RWPE2 (cell line): ENCODE data around the gene RIC1.
"Not testable (repeated sequence)": the region's sequence is repeated elsewhere in the genome, so short reads cannot be mapped to it uniquely, and the experiment has no call there.

ENCODE experiments used
- ATAC-seq: fragments of 200-7000 bp; cut with Tn5 transposase; 3 replicates; pipeline ENCODE4 v1.9.1; 2021; ENCODE audit warnings: low read depth
- DNase-seq: peaks from one replicate; pipeline ENCODE4 v3.0.0-alpha.2; 2020; ENCODE audit warnings: low spot score
- H3K27ac ChIP-seq: fragments of 450-650 bp; 2 replicates; pipeline ENCODE4 v1.5.1; 2017; ENCODE audit warnings: mild to moderate bottlenecking; ENCODE audit not compliant: poor library complexity, severe bottlenecking
- H3K27me3 ChIP-seq: fragments of 250-450 bp; sonication (Bioruptor Pico); 2 replicates; pipeline ENCODE4 v1.5.1; 2021; ENCODE audit warnings: mild to moderate bottlenecking, moderate library complexity; ENCODE audit not compliant: insufficient read depth, poor library complexity, severe bottlenecking
- H3K36me3 ChIP-seq: fragments of 250-450 bp; sonication (Bioruptor Pico); 2 replicates; pipeline ENCODE4 v1.5.1; 2020; ENCODE audit warnings: low read depth, mild to moderate bottlenecking, moderate library complexity
- H3K4me1 ChIP-seq: fragments of 250-450 bp; sonication (Bioruptor Pico); 2 replicates; pipeline ENCODE4 v1.5.1; 2021; ENCODE audit warnings: mild to moderate bottlenecking, moderate library complexity; ENCODE audit not compliant: insufficient read depth, poor library complexity, severe bottlenecking
- H3K4me3 ChIP-seq: fragments of 250-450 bp; sonication (Bioruptor Pico); 2 replicates; pipeline ENCODE4 v1.5.1; 2021; ENCODE audit warnings: mild to moderate bottlenecking, moderate library complexity; ENCODE audit not compliant: severe bottlenecking
- H3K9me3 ChIP-seq: fragments of 250-450 bp; sonication (Bioruptor Pico); 2 replicates; pipeline ENCODE4 v1.5.1; 2021; ENCODE audit warnings: mild to moderate bottlenecking, moderate library complexity; ENCODE audit not compliant: severe bottlenecking
- CTCF ChIP-seq: fragments of 450-650 bp; IDR thresholded peaks from one replicate; pipeline ENCODE4 v1.5.1; 2017; ENCODE audit warnings: mild to moderate bottlenecking, moderate library complexity; ENCODE audit not compliant: poor library complexity, severe bottlenecking

RIC1 gene

GRCh38 chr9:5798581-5798980 is 169.7 kb downstream of the RIC1 start:
- no peak for DNase-seq
- peaks cover 7% of the 10 kb centered on the region for H3K4me1 ChIP-seq
- ATAC-seq, result no peak
- no peak overlapping the region for H3K27ac ChIP-seq
- peaks cover 41% of the 10 kb centered on the region for H3K36me3 ChIP-seq
- no peaks in the 10 kb centered on the region for H3K27me3 ChIP-seq
- no peak overlapping the region for H3K4me3 ChIP-seq
- no peak for TF ChIP-seq CTCF
- H3K9me3 ChIP-seq, result no peaks in the 10 kb centered on the region

GRCh38 chr9:5799314-5799713 is 170.4 kb downstream of the RIC1 start:
- H3K4me1 ChIP-seq, result peaks cover 7% of the 10 kb centered on the region
- no peaks in the 10 kb centered on the region for H3K9me3 ChIP-seq
- H3K27ac ChIP-seq, result no peak overlapping the region
- peak; percentile 98 for TF ChIP-seq CTCF
- peaks cover 41% of the 10 kb centered on the region for H3K36me3 ChIP-seq
- H3K4me3 ChIP-seq, result no peak overlapping the region
- DNase-seq (no peak), ATAC-seq (peak; percentile 63)
- no peaks in the 10 kb centered on the region for H3K27me3 ChIP-seq

- not testable (repeated sequence) for ATAC-seq, H3K4me1 ChIP-seq, H3K9me3 ChIP-seq, H3K4me3 ChIP-seq, DNase-seq, H3K27me3 ChIP-seq, H3K27ac ChIP-seq
- peaks cover 48% of the 10 kb centered on the region for H3K36me3 ChIP-seq
Observed at GRCh38 chr9:5800378-5800777, 171.5 kb downstream of the RIC1 start.

GRCh38 chr9:5800969-5801738 is 172.2 kb downstream of the RIC1 start:
- Histone ChIP-seq H3K27me3 (no peaks in the 10 kb centered on the region), H3K9me3 (no peaks in the 10 kb centered on the region), H3K4me3 (no peak overlapping the region), H3K36me3 (peaks cover 48% of the 10 kb centered on the region), H3K4me1 (peaks cover 7% of the 10 kb centered on the region), H3K27ac (no peak overlapping the region)
- DNase-seq, result no peak
- ATAC-seq, result peak; percentile 27; the same call in 1 of the 3 replicates
- no peak for TF ChIP-seq CTCF

- H3K4me1 ChIP-seq, result peaks cover 7% of the 10 kb centered on the region
- no peak overlapping the region for H3K27ac ChIP-seq
- DNase-seq, result no peak
- H3K9me3 ChIP-seq, result no peaks in the 10 kb centered on the region
- peaks cover 42% of the 10 kb centered on the region for H3K36me3 ChIP-seq
- H3K27me3 ChIP-seq, result no peaks in the 10 kb centered on the region
- ATAC-seq, result no peak
- H3K4me3 ChIP-seq, result no peak overlapping the region
- no peak for TF ChIP-seq CTCF
Observed at GRCh38 chr9:5801739-5802113, 172.8 kb downstream of the RIC1 start.
